A549 (cell line): ENCODE results near the gene USP25.

Experiments used
- BHLHE40 ChIP-seq: IDR thresholded peaks from 2 replicates; pipeline ENCODE4 v1.6.1; 2012; ENCODE audit warnings: low read depth, low read length, inconsistent platforms
- CTCF ChIP-seq: fragments of >200 bp; sonication (Bioruptor Twin); formaldehyde crosslinking; IDR thresholded peaks from 3 replicates; pipeline ENCODE4 v1.5.1; 2016
- FOSL2 ChIP-seq, 2 experiments: fragments of 450-650 bp in 1 of 2; fragments of >200 bp in 1 of 2; sonication (Bioruptor Twin) in 1 of 2; formaldehyde crosslinking; IDR thresholded peaks; 2 replicates each; pipeline versions ENCODE4 v1.5.0 to v1.6.1; 2016 to 2020; ENCODE audit warnings: mild to moderate bottlenecking in 1 of 2, moderate library complexity in 1 of 2
- JUNB ChIP-seq: fragments of >200 bp; sonication (Bioruptor Twin); formaldehyde crosslinking; IDR thresholded peaks from 2 replicates; pipeline ENCODE4 v1.6.1; 2016
- MYC ChIP-seq: IDR thresholded peaks from 2 replicates; pipeline ENCODE4 v1.6.1; 2012; ENCODE audit warnings: mild to moderate bottlenecking, inconsistent platforms, low read length, improper control_type of control experiment, borderline replicate concordance
- POLR2AphosphoS2 ChIP-seq: conservative IDR thresholded peaks from 2 replicates; pipeline ENCODE4 v1.6.1; 2012; ENCODE audit warnings: low read length, improper control_type of control experiment, inconsistent platforms
- RFX5 ChIP-seq: fragments of 450-650 bp; IDR thresholded peaks from 2 replicates; pipeline ENCODE4 v1.7.1; 2014; ENCODE audit warnings: antibody characterized with exemption, mild to moderate bottlenecking, moderate library complexity
- SMC3 ChIP-seq: fragments of >200 bp; sonication (Bioruptor Twin); formaldehyde crosslinking; IDR thresholded peaks from 3 replicates; pipeline ENCODE4 v1.6.1; 2018; ENCODE audit warnings: inconsistent platforms
- USF2 ChIP-seq: fragments of 450-650 bp; IDR thresholded peaks from 2 replicates; pipeline ENCODE4 v1.6.1; 2014; ENCODE audit warnings: antibody characterized with exemption

GRCh38 chr21:15837645-15838044 lies 107.9 kb downstream of the USP25 start:
- TF ChIP-seq JUNB, result no peak
- TF ChIP-seq CTCF, result no peak
- no peak for TF ChIP-seq FOSL2 (IDR thresholded peaks at IDR 0.05)
- no peak for TF ChIP-seq FOSL2 (CRISPR knock-in tag; IDR thresholded peaks at IDR 0.05)
- no peak for TF ChIP-seq SMC3
- TF ChIP-seq BHLHE40, result no peak
- TF ChIP-seq USF2, result no peak
- no peak for TF ChIP-seq MYC
- TF ChIP-seq POLR2AphosphoS2, result no peak
- TF ChIP-seq RFX5, result no peak
